ENCODE measurements around the gene ILDR1.

GRCh38 chr3:121969631-121970030, 52.4 kb downstream of the ILDR1 start:
- TF ChIP-seq CTCF (conservative IDR thresholded peaks at IDR 0.05; ENCODE audit: low read depth, low read length) (no peak), RCOR1 (IDR thresholded peaks at IDR 0.05; ENCODE audit: insufficient replicate concordance, low read length) (no peak), FOS (IDR thresholded peaks at IDR 0.05; ENCODE audit: low read depth, low read length) (no peak), RAD21 (IDR thresholded peaks at IDR 0.05; ENCODE audit: low read length) (no peak), RFX5 (IDR thresholded peaks at IDR 0.05; ENCODE audit: low read depth, low read length) (no peak), ELK1 (IDR thresholded peaks at IDR 0.05; ENCODE audit: borderline replicate concordance, low read depth, low read length) (no peak), POLR2A (IDR thresholded peaks at IDR 0.05; ENCODE audit: low read depth, low read length) (no peak)
